ENCODE measurements around the gene PNMA6F. TPM values are rescaled to one million over a fixed set of nuclear protein-coding genes. Genes with fewer than 3 reads are reported as not detected.

PNMA6F gene
- total RNA-seq, 1 experiment from 2014 or later, result 0.13 TPM

DNA sequence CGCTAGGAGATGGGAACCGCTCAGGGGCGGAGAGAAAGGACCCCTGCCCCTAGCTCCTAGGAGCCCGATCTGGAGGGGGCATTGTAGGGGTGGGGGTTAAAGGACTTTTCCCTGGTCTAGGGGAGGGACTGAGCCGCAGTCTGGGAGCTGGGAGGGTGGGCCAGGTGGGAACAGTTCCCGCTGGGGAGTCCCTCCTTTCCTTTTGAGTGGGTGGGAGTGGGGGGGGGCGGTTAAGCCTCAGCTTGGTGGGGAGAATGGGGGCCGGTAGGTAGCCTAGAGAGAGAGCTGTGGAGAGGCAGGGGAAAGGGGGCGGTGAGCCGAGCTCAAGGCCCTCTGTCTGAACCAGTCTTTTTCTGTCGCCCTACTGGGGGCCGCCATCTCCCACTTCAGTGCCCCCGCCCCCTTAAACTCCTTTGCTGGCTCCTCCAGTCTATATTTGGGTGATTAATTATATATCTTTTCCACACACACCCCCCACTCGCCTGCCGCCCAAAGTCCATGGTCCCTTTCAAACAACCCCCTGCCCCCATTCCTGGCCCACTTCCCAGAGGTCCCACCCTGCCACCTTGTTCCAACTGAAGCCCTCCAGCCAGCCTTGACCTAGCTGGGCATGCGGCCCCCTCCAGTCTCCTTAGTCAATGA, 13.2 kb upstream of the PNMA6F start (continued):
- TF ChIP-seq, protein P1, sequence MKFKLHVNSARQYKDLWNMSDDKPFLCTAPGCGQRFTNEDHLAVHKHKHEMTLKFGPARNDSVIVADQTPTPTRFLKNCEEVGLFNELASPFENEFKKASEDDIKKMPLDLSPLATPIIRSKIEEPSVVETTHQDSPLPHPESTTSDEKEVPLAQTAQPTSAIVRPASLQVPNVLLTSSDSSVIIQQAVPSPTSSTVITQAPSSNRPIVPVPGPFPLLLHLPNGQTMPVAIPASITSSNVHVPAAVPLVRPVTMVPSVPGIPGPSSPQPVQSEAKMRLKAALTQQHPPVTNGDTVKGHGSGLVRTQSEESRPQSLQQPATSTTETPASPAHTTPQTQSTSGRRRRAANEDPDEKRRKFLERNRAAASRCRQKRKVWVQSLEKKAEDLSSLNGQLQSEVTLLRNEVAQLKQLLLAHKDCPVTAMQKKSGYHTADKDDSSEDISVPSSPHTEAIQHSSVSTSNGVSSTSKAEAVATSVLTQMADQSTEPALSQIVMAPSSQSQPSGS (CRISPR knock-in tag; IDR thresholded peaks at IDR 0.05; ENCODE audit: borderline replicate concordance, low read depth), result no peak
- TF ChIP-seq ZNF416 (CRISPR knock-in tag; IDR thresholded peaks at IDR 0.05), result no peak

- H3K4me1 Mint-ChIP-seq, result peaks cover 17% of the 10 kb centered on the region
- DNase-seq (ENCODE audit: low spot score) (peak; percentile 67), ATAC-seq (peak; percentile 88)
- peaks cover 7% of the 10 kb centered on the region for H3K27me3 Mint-ChIP-seq (ENCODE audit: low read depth)
- CTCF ChIA-PET, result interaction anchor here (1.3 kb wide), 2 partner anchors 79 to 127 kb away, joined by 3 to 7 read pairs; no protein-coding TSS in a partner anchor
- H3K4me3 Mint-ChIP-seq, result peak within 1 kb of the TSS; percentile 90
- POLR2A ChIA-PET, result no interaction called here
- peaks cover 9% of the 10 kb centered on the region for H3K36me3 Mint-ChIP-seq
- no peaks in the 10 kb centered on the region for H3K9me3 Mint-ChIP-seq
- no peak within 1 kb of the TSS for H3K27ac Mint-ChIP-seq
- TF ChIP-seq SP1 (CRISPR knock-in tag; conservative IDR thresholded peaks at IDR 0.05) (peak; percentile 64), FOXP1 (CRISPR knock-in tag; IDR thresholded peaks at IDR 0.05; ENCODE audit: borderline replicate concordance) (0 out of 2 replicates have a peak, but pooled peaks have one; percentile 46), RELA (CRISPR knock-in tag; IDR thresholded peaks at IDR 0.05; ENCODE audit: borderline replicate concordance) (no peak), USF2 (CRISPR knock-in tag; IDR thresholded peaks at IDR 0.05) (no peak), CREM (CRISPR knock-in tag; IDR thresholded peaks at IDR 0.05) (no peak)
These were observed 12.5 kb upstream of the PNMA6F start, which contains the start of gene ZNF275 for GRCh38 chrX:153333821-153334653. Gene ZNF275, plus strand, starts transcription at chrX:153334153. Its CDS starts 2,527 bp downstream, at chrX:153336680.

- Mint-ChIP-seq H3K9me3 (no peaks in the 10 kb centered on the region), H3K27ac (no peak overlapping the region), H3K36me3 (peaks cover 9% of the 10 kb centered on the region), H3K4me3 (peak overlapping the region; percentile 90), H3K4me1 (peaks cover 17% of the 10 kb centered on the region), H3K27me3 (ENCODE audit: low read depth) (peaks cover 7% of the 10 kb centered on the region)
- POLR2A ChIA-PET, result no interaction called here
- CTCF ChIA-PET, result no interaction called here
- no peak for ATAC-seq
- TF ChIP-seq JUN (CRISPR knock-in tag; IDR thresholded peaks at IDR 0.05) (no peak), ZNF416 (CRISPR knock-in tag; IDR thresholded peaks at IDR 0.05) (no peak), RORB (CRISPR knock-in tag; IDR thresholded peaks at IDR 0.05) (no peak), NFE2L1 (CRISPR knock-in tag; IDR thresholded peaks at IDR 0.05) (no peak), OVOL2 (CRISPR knock-in tag; IDR thresholded peaks at IDR 0.05; ENCODE audit: borderline replicate concordance) (no peak), JAZF1 (CRISPR knock-in tag; IDR thresholded peaks at IDR 0.05) (no peak), NR1H2 (CRISPR knock-in tag; IDR thresholded peaks at IDR 0.05) (no peak), CBFB (CRISPR knock-in tag; IDR thresholded peaks at IDR 0.05; ENCODE audit: low read depth) (no peak), KAT7 (CRISPR knock-in tag; IDR thresholded peaks at IDR 0.05; ENCODE audit: borderline replicate concordance) (no peak), TEAD1 (CRISPR knock-in tag; IDR thresholded peaks at IDR 0.05) (no peak), FOXK1 (CRISPR knock-in tag; IDR thresholded peaks at IDR 0.05) (no peak), GABPB1 (CRISPR knock-in tag; IDR thresholded peaks at IDR 0.05) (no peak), ZNF396 (CRISPR knock-in tag; IDR thresholded peaks at IDR 0.05; ENCODE audit: borderline replicate concordance) (no peak), ZNF423 (CRISPR knock-in tag; IDR thresholded peaks at IDR 0.05) (no peak), ZNF121 (CRISPR knock-in tag; IDR thresholded peaks at IDR 0.05) (no peak), NFYB (CRISPR knock-in tag; conservative IDR thresholded peaks at IDR 0.05; ENCODE audit: low read depth) (no peak)
- TF ChIP-seq, protein P2, sequence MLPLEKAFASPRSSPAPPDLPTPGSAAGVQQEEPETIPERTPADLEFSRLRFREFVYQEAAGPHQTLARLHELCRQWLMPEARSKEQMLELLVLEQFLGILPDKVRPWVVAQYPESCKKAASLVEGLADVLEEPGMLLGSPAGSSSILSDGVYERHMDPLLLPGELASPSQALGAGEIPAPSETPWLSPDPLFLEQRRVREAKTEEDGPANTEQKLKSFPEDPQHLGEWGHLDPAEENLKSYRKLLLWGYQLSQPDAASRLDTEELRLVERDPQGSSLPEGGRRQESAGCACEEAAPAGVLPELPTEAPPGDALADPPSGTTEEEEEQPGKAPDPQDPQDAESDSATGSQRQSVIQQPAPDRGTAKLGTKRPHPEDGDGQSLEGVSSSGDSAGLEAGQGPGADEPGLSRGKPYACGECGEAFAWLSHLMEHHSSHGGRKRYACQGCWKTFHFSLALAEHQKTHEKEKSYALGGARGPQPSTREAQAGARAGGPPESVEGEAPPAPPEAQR (CRISPR knock-in tag; IDR thresholded peaks at IDR 0.05), result no peak
- TF ChIP-seq, protein P3, sequence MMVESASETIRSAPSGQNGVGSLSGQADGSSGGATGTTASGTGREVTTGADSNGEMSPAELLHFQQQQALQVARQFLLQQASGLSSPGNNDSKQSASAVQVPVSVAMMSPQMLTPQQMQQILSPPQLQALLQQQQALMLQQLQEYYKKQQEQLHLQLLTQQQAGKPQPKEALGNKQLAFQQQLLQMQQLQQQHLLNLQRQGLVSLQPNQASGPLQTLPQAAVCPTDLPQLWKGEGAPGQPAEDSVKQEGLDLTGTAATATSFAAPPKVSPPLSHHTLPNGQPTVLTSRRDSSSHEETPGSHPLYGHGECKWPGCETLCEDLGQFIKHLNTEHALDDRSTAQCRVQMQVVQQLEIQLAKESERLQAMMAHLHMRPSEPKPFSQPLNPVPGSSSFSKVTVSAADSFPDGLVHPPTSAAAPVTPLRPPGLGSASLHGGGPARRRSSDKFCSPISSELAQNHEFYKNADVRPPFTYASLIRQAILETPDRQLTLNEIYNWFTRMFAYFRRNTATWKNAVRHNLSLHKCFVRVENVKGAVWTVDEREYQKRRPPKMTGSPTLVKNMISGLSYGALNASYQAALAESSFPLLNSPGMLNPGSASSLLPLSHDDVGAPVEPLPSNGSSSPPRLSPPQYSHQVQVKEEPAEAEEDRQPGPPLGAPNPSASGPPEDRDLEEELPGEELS (CRISPR knock-in tag; IDR thresholded peaks at IDR 0.05), result no peak
- no peak for DNase-seq (ENCODE audit: low spot score)
These were observed 11.7 kb upstream of the PNMA6F start for GRCh38 chrX:153333266-153333665.
